HepG2 (cell line): ENCODE results near the gene NSD2. TPM values are rescaled to one million over a fixed set of nuclear protein-coding genes. Genes with fewer than 3 reads are reported as not detected.

ENCODE experiments used
- ATAC-seq: fragments of 200-7000 bp; cut with Tn5 transposase; 3 replicates; pipeline ENCODE4 v1.9.1; 2020; ENCODE audit warnings: mild to moderate bottlenecking, moderate library complexity
- BruUV-seq: library from RNA; stranded (reverse); fragments of 400-500 nt; replicated peaks from 2 replicates; lab custom pipeline; 2021; lab: Mats Ljungman, UMichigan
- CTCF ChIA-PET: fragments of 300-600 bp; formaldehyde crosslinking; extraction: SDS; loops from one replicate; lab custom pipeline; 2021; ENCODE audit warnings: low total read pairs, inconsistent platforms, low intra/inter-chr PET ratio; lab: Yijun Ruan, JAX
- POLR2A ChIA-PET: fragments of 350-600 bp; sonication (Branson Sonifier 250); formaldehyde crosslinking; loops from one replicate; lab custom pipeline; 2020; ENCODE audit warnings: antibody characterized with exemption, inconsistent platforms; lab: Yijun Ruan, JAX
- DNase-seq: peaks from one replicate; pipeline ENCODE4 v3.0.0-alpha.2; 2015; ENCODE audit warnings: low spot score
- FAIRE-seq: peaks from 3 replicates; lab custom pipeline; 2011; peaks lifted over from hg19 to GRCh38; lab: Jason Lieb, UNC
- H2AFZ ChIP-seq: one replicate; pipeline ENCODE4 v1.6.1; 2011; ENCODE audit warnings: low read length, inconsistent platforms
- H3K27ac ChIP-seq: fragments of 300-600 bp; 3 replicates; pipeline ENCODE4 v1.8.0; 2011; ENCODE audit warnings: mixed run types, mild to moderate bottlenecking, mixed read lengths, low read length, inconsistent platforms; ENCODE audit not compliant: insufficient read depth; ENCODE audit errors: extremely low read length
- H3K27me3 ChIP-seq, 2 experiments: fragments of 200-600 bp in 1 of 2; 2 replicates in 1 of 2; 3 replicates in 1 of 2; pipeline versions ENCODE4 v1.6.0 to v1.8.0; 2011; ENCODE audit warnings: low read length in 2 of 2, mild to moderate bottlenecking in 2 of 2, moderate library complexity in 2 of 2, inconsistent platforms in 1 of 2; ENCODE audit not compliant: insufficient read depth in 2 of 2, control insufficient read depth in 1 of 2
- H3K36me3 ChIP-seq, 2 experiments: fragments of 200-600 bp in 1 of 2; replicated peaks in 1 of 2; 2 replicates in 1 of 2; 3 replicates in 1 of 2; pipeline versions ENCODE4 v1.5.1 to v1.8.0; 2011; ENCODE audit warnings: low read length in 2 of 2, inconsistent platforms in 1 of 2; ENCODE audit not compliant: insufficient read depth in 2 of 2, control insufficient read depth in 1 of 2
- H3K4me1 ChIP-seq: 2 replicates; pipeline ENCODE4 v1.5.1; 2012; ENCODE audit warnings: low read length, inconsistent platforms; ENCODE audit not compliant: insufficient read depth
- H3K4me2 ChIP-seq: 2 replicates; pipeline ENCODE4 v1.6.0; 2011; ENCODE audit warnings: low read depth, low read length, inconsistent platforms
- H3K4me3 ChIP-seq, 3 experiments: fragments of 200-600 bp in 1 of 3; sonication (generic), shearing (Covaris generic) in 1 of 3; replicated peaks in 1 of 3; 2 replicates each; pipeline ENCODE4 v1.5.1; 2011 to 2016; ENCODE audit warnings: low read length in 3 of 3, inconsistent platforms in 2 of 3, low read depth in 2 of 3, mild to moderate bottlenecking in 2 of 3, control low read depth in 1 of 3, mixed read lengths in 1 of 3; ENCODE audit not compliant: insufficient read depth in 1 of 3
- H3K79me2 ChIP-seq: one replicate; pipeline ENCODE4 v1.6.1; 2011; ENCODE audit warnings: low read length, inconsistent platforms; ENCODE audit not compliant: insufficient read depth
- H3K9ac ChIP-seq: 2 replicates; pipeline ENCODE4 v1.6.0; 2011; ENCODE audit warnings: mild to moderate bottlenecking, low read depth, low read length, inconsistent platforms; ENCODE audit not compliant: insufficient read depth
- H3K9me3 ChIP-seq: 2 replicates; pipeline ENCODE4 v1.5.1; 2012; ENCODE audit warnings: mild to moderate bottlenecking, low read length
- H4K20me1 ChIP-seq: 2 replicates; pipeline ENCODE4 v1.6.0; 2011; ENCODE audit warnings: inconsistent platforms, mild to moderate bottlenecking, low read length, moderate library complexity; ENCODE audit not compliant: insufficient read depth
- HINFP ChIP-seq: sonication (generic); formaldehyde crosslinking; IDR thresholded peaks from 2 replicates; pipeline ENCODE4 v1.4.0; 2020; ENCODE audit warnings: low read depth, mild to moderate bottlenecking, missing genetic modification reagents
- MTERF4 ChIP-seq: sonication (generic); formaldehyde crosslinking; IDR thresholded peaks from 2 replicates; pipeline ENCODE4 v1.8.0; 2023; ENCODE audit warnings: mild to moderate bottlenecking, missing genetic modification reagents
- NFKBIZ ChIP-seq: IDR thresholded peaks from 2 replicates; pipeline ENCODE4 v1.6.1; 2018; ENCODE audit warnings: missing genetic modification reagents, missing compliant biosample characterization
- POGZ ChIP-seq: sonication (generic); formaldehyde crosslinking; IDR thresholded peaks from 2 replicates; pipeline ENCODE4 v1.4.0; 2020; ENCODE audit warnings: mild to moderate bottlenecking, missing genetic modification reagents
- SALL2 ChIP-seq: sonication (generic); formaldehyde crosslinking; IDR thresholded peaks from 2 replicates; pipeline ENCODE4 v1.8.1; 2023; ENCODE audit warnings: mild to moderate bottlenecking, missing genetic modification reagents, inconsistent platforms
- ZBTB26 ChIP-seq: IDR thresholded peaks from 2 replicates; pipeline ENCODE4 v1.6.1; 2016; ENCODE audit warnings: missing compliant biosample characterization, missing genetic modification reagents, borderline replicate concordance
- WGBS: methylation state at CpG from one replicate; pipeline ENCODE4 v1.1.6; 2017; ENCODE audit warnings: low lambda C conversion rate; 5-methylcytosine and 5-hydroxymethylcytosine counted together
- in situ Hi-C: cut with HindIII; loops from 2 replicates; pipeline ENCODE4 v1.10.0; 2017; ENCODE audit warnings: low pct_unique_long_range_greater_than_20kb; ENCODE audit not compliant: extremely low pct_ligation_motif_present
- intact Hi-C: fragments of 100-400 bp; cut with micrococcal nuclease; formaldehyde crosslinking; loops from one replicate; pipeline ENCODE4 v1.10.0; 2022; ENCODE audit not compliant: unreplicated experiment
- polyA plus RNA-seq, 8 experiments: library from polyadenylated mRNA; depleted of rRNA in 3 of 8; stranded (reverse) in 7 of 8; unstranded in 1 of 8; fragments of >200 nt; fragmentation: Illumina TruSeq in 4 of 8; extraction: Trizol in 4 of 8; gene quantifications; 2 replicates each; pipeline versions ENCODE4 v1.2.1 to v1.2.3, GENCODE V29; 2011 to 2016; ENCODE audit warnings: low read depth in 4 of 8, missing spikeins in 1 of 8, mixed read lengths in 1 of 8; ENCODE audit not compliant: insufficient read depth in 1 of 8
- total RNA-seq, 5 experiments: library from RNA; depleted of rRNA; stranded (reverse); fragments of >200 nt; fragmentation: Illumina TruSeq; extraction: Trizol; gene quantifications; 2 replicates each; pipeline ENCODE4 v1.2.3, GENCODE V29; 2016; ENCODE audit warnings: low read depth in 1 of 5

The NSD2 gene
- total and polyA plus RNA-seq, 2 of the 13 experiments (the other 11 are each of a cell fraction or from before 2014, with no cell fraction given), result 22.0 to 65.9 TPM

- FAIRE-seq, result no peak
These were observed 27.5 kb downstream of the NSD2 start for GRCh38 chr4:1898681-1899080.

More at GRCh38 chr4:1898681-1899080, 27.5 kb downstream of the NSD2 start:
- ATAC-seq (no peak), DNase-seq (no peak)
- H3K27me3 ChIP-seq, result no peaks in the 10 kb centered on the region
- H2AFZ ChIP-seq, result no peak overlapping the region
- H3K4me2 ChIP-seq, result no peak overlapping the region
- peaks cover 13 to 48% of the 10 kb centered on the region in 2 experiments for H3K36me3 ChIP-seq
- H3K9me3 ChIP-seq, result no peaks in the 10 kb centered on the region
- peaks cover 46% of the 10 kb centered on the region for H3K4me1 ChIP-seq
- BruUV-seq, result no TSS peak
- no peak overlapping the region for H3K4me3 ChIP-seq
- H3K9ac ChIP-seq, result no peak overlapping the region
- no peak overlapping the region for H3K27ac ChIP-seq
- H4K20me1 ChIP-seq, result peaks cover 19% of the 10 kb centered on the region
- 94% methylated on average over 1 of the region's 1 CpG for WGBS
- intact Hi-C loops, result loop anchor here (1.0 to 5.0 kb wide), 3 partner anchors 42 to 152 kb away; partner anchors contain the start of gene LETM1
- ChIA-PET CTCF (interaction anchor here (1.1 to 2.1 kb wide), 6 partner anchors 31 to 152 kb away, joined by 3 to 12 read pairs (median 4); partner anchors contain the start of gene LETM1), POLR2A (no interaction called here)
- no peak for TF ChIP-seq MTERF4 (CRISPR knock-in tag)
- no peak for TF ChIP-seq SALL2 (CRISPR knock-in tag)
- TF ChIP-seq NFKBIZ, result no peak
- TF ChIP-seq ZBTB26 (CRISPR knock-in tag), result no peak
- no peak for TF ChIP-seq POGZ (CRISPR knock-in tag)
- no peak for TF ChIP-seq HINFP
- in situ Hi-C loops, result no loop called here
- peaks cover 86% of the 10 kb centered on the region for H3K79me2 ChIP-seq
